Measurements from ENCODE around the gene MYB. TPM values are rescaled to one million over a fixed set of nuclear protein-coding genes. Genes with fewer than 3 reads are reported as not detected.

MYB gene
- total and polyA plus RNA-seq, 2 of the 4 experiments (the other 2 are of a cell fraction), result 0.44 to 0.90 TPM

DNA sequence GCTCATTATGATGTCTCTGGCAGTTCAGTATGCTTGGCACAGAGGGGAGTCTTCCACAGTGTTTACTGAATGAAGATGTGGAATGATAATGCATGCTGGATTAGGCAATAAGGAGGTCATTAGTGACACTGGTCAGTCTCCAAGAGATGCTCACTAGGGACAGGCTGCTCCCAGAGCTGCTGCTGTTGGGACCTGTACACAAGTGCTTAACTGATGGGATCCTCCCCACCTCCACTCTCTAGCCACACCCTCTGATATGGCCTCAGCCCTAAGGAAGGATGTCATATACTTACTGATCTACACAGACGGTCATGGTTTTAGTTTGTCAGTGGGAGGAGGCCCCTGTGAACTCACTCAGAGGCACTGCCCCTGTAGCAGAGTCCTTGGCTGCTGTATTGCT lies 73.4 kb downstream of the MYB start:
- Histone ChIP-seq H3K4me2 (ENCODE audit: low read depth, low read length) (no peak overlapping the region), H2AK9ac (replicated peaks; ENCODE audit: low read depth, low read length, poor library complexity) (no peak overlapping the region), H3K9me3 (ENCODE audit: control insufficient read depth, insufficient read depth, low read length) (no peaks in the 10 kb centered on the region), H3K36me3 (ENCODE audit: control insufficient read depth, insufficient read depth, low read length) (no peaks in the 10 kb centered on the region), H3K23ac (ENCODE audit: low read depth, low read length) (no peak overlapping the region), H2BK120ac (ENCODE audit: low read depth, low read length) (no peak overlapping the region), H3K14ac (replicated peaks; ENCODE audit: low read depth, low read length) (no peak overlapping the region), H4K8ac (ENCODE audit: low read depth in 2 of 2, low read length in 2 of 2) (no peak overlapping the region), H2BK5ac (ENCODE audit: low read depth, low read length, poor library complexity, severe bottlenecking) (no peak overlapping the region), H3K27me3 (ENCODE audit: control insufficient read depth, insufficient read depth, low read length) (peaks cover 5% of the 10 kb centered on the region; the same call in 1 of the 2 replicates), H3K4me3 (ENCODE audit: insufficient read depth, low read depth, low read length) (no peak overlapping the region), H4K20me1 (ENCODE audit: insufficient read depth, low read length) (no peaks in the 10 kb centered on the region), H4K91ac (ENCODE audit: insufficient read depth, low read depth, low read length) (no peak overlapping the region), H2BK15ac (ENCODE audit: low read depth, low read length) (no peak overlapping the region), H3K79me1 (ENCODE audit: low read depth in 1 of 2, low read length in 2 of 2) (no peaks in the 10 kb centered on the region), H2AFZ (replicated peaks; ENCODE audit: low read length, poor library complexity) (no peak overlapping the region), H3K27ac (ENCODE audit: insufficient read depth, low read length) (no peak overlapping the region), H3K56ac (ENCODE audit: extremely low read depth, insufficient read depth, low read length) (no peak overlapping the region), H3K18ac (ENCODE audit: low read depth, low read length) (no peak overlapping the region), H4K5ac (ENCODE audit: low read depth, low read length) (no peak overlapping the region), H2BK20ac (ENCODE audit: low read depth, low read length) (no peak overlapping the region), H3K4ac (ENCODE audit: low read depth, low read length) (no peak overlapping the region), H2AK5ac (ENCODE audit: low read depth, low read length) (no peak overlapping the region), H3K9ac (ENCODE audit: low read depth, low read length) (no peak overlapping the region), H3K4me1 (ENCODE audit: control insufficient read depth, insufficient read depth, low read length) (no peaks in the 10 kb centered on the region; the same call in 1 of the 2 replicates), H3K9me1 (ENCODE audit: insufficient read depth, low read length) (no peaks in the 10 kb centered on the region)
- TF ChIP-seq CEBPB (IDR thresholded peaks at IDR 0.05; ENCODE audit: low read depth, low read length), result no peak
- TF ChIP-seq, protein P1, sequence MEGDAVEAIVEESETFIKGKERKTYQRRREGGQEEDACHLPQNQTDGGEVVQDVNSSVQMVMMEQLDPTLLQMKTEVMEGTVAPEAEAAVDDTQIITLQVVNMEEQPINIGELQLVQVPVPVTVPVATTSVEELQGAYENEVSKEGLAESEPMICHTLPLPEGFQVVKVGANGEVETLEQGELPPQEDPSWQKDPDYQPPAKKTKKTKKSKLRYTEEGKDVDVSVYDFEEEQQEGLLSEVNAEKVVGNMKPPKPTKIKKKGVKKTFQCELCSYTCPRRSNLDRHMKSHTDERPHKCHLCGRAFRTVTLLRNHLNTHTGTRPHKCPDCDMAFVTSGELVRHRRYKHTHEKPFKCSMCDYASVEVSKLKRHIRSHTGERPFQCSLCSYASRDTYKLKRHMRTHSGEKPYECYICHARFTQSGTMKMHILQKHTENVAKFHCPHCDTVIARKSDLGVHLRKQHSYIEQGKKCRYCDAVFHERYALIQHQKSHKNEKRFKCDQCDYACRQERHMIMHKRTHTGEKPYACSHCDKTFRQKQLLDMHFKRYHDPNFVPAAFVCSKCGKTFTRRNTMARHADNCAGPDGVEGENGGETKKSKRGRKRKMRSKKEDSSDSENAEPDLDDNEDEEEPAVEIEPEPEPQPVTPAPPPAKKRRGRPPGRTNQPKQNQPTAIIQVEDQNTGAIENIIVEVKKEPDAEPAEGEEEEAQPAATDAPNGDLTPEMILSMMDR (conservative IDR thresholded peaks at IDR 0.05; ENCODE audit: low read depth, low read length), result no peak
- TF ChIP-seq FOS (IDR thresholded peaks at IDR 0.05; ENCODE audit: low read depth, low read length), result no peak
- TF ChIP-seq MXI1 (IDR thresholded peaks at IDR 0.05; ENCODE audit: borderline replicate concordance, low read depth, low read length), result no peak
- no peak for TF ChIP-seq POLR2A (IDR thresholded peaks at IDR 0.05; ENCODE audit: low read depth, low read length)
- TF ChIP-seq, protein P2, sequence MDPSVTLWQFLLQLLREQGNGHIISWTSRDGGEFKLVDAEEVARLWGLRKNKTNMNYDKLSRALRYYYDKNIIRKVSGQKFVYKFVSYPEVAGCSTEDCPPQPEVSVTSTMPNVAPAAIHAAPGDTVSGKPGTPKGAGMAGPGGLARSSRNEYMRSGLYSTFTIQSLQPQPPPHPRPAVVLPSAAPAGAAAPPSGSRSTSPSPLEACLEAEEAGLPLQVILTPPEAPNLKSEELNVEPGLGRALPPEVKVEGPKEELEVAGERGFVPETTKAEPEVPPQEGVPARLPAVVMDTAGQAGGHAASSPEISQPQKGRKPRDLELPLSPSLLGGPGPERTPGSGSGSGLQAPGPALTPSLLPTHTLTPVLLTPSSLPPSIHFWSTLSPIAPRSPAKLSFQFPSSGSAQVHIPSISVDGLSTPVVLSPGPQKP (IDR thresholded peaks at IDR 0.05; ENCODE audit: borderline replicate concordance, low read depth, low read length), result no peak
- TF ChIP-seq USF2 (IDR thresholded peaks at IDR 0.05; ENCODE audit: low read depth, low read length), result no peak
- TF ChIP-seq BHLHE40 (IDR thresholded peaks at IDR 0.05; ENCODE audit: low read depth, low read length), result no peak
- TF ChIP-seq CHD1 (IDR thresholded peaks at IDR 0.05; ENCODE audit: low read depth, low read length), result no peak
- no peak for TF ChIP-seq NFE2L2 (IDR thresholded peaks at IDR 0.05; ENCODE audit: low read depth, low read length)
- TF ChIP-seq RAD21 (IDR thresholded peaks at IDR 0.05; ENCODE audit: low read length), result no peak
- TF ChIP-seq MAFK (IDR thresholded peaks at IDR 0.05; ENCODE audit: low read depth, low read length), result no peak
- no peak for TF ChIP-seq SMC3 (IDR thresholded peaks at IDR 0.05; ENCODE audit: low read depth, low read length)
- no peak for TF ChIP-seq RCOR1 (IDR thresholded peaks at IDR 0.05; ENCODE audit: insufficient replicate concordance, low read length)
- no peak for TF ChIP-seq MAZ (IDR thresholded peaks at IDR 0.05; ENCODE audit: borderline replicate concordance, low read depth, low read length)
- no peak for TF ChIP-seq RFX5 (IDR thresholded peaks at IDR 0.05; ENCODE audit: low read depth, low read length)
- in situ Hi-C loops (cut with MboI; ENCODE audit: low sequenced_read_pairs) (no loop called here), intact Hi-C loops (cut with micrococcal nuclease) (no loop called here), dilution Hi-C loops (cut with HindIII; ENCODE audit: low sequenced_read_pairs, unreplicated experiment) (no loop called here)
- CTCF ChIA-PET, result no interaction called here
- no TSS peak for BruUV-seq (replicated peaks)
- POLR2A ChIA-PET (ENCODE audit: unreplicated experiment), result no interaction called here
- ATAC-seq (ENCODE audit: low read depth) (no peak), DNase-seq (no peak)
- no CpG with 5 or more reads among the region's 1 CpG for WGBS, 2 experiments (ENCODE audit: extremely low coverage in 2 of 2, insufficient read length in 1 of 2)

Measured in IMR-90 (cell line).